Keratinocyte (primary cell): ENCODE measurements around the gene CFAP68. TPM values are rescaled to one million over a fixed set of nuclear protein-coding genes. Genes with fewer than 3 reads are reported as not detected.

Source experiments
- DNase-seq: peaks from one replicate; pipeline ENCODE4 v3.0.0-alpha.2; 2011; ENCODE audit warnings: low read depth, missing footprints, low spot score
- FAIRE-seq: peaks from 2 replicates; lab custom pipeline; 2011; peaks lifted over from hg19 to GRCh38; lab: Jason Lieb, UNC
- H2AFZ ChIP-seq: 2 replicates; pipeline ENCODE4 v1.6.0; 2012; ENCODE audit warnings: low read length, control low read depth, inconsistent platforms; ENCODE audit not compliant: control insufficient read depth
- H3K27ac ChIP-seq: 2 replicates; pipeline ENCODE4 v1.5.1; 2011; ENCODE audit warnings: low read length; ENCODE audit not compliant: control insufficient read depth, insufficient read depth
- H3K27me3 ChIP-seq: 3 replicates; pipeline ENCODE4 v1.6.0; 2011; ENCODE audit warnings: low read length; ENCODE audit not compliant: control insufficient read depth, insufficient read depth; ENCODE audit errors: extremely low read depth
- H3K36me3 ChIP-seq, 2 experiments: 2 replicates in 1 of 2; 3 replicates in 1 of 2; pipeline ENCODE4 v1.5.1; 2011; ENCODE audit warnings: low read length in 2 of 2, mild to moderate bottlenecking in 1 of 2; ENCODE audit not compliant: control insufficient read depth in 2 of 2, insufficient read depth in 2 of 2; ENCODE audit errors: extremely low read depth in 1 of 2
- H3K4me1 ChIP-seq: 3 replicates; pipeline ENCODE4 v1.5.1; 2011; ENCODE audit warnings: low read length; ENCODE audit not compliant: control insufficient read depth, insufficient read depth; ENCODE audit errors: extremely low read depth
- H3K4me2 ChIP-seq: 3 replicates; pipeline ENCODE4 v1.6.0; 2011; ENCODE audit warnings: low read depth, low read length; ENCODE audit not compliant: control insufficient read depth, insufficient read depth; ENCODE audit errors: extremely low read depth
- H3K4me3 ChIP-seq, 3 experiments: fragments of 200-600 bp in 1 of 3; sonication (generic) in 1 of 3; 2 replicates in 2 of 3; 3 replicates in 1 of 3; pipeline ENCODE4 v1.5.1; 2011 to 2016; ENCODE audit warnings: low read length in 3 of 3, mild to moderate bottlenecking in 3 of 3, control low read depth in 2 of 3, inconsistent platforms in 1 of 3, low read depth in 1 of 3, mixed read lengths in 1 of 3, mixed run types in 1 of 3, moderate library complexity in 1 of 3; ENCODE audit not compliant: control insufficient read depth in 2 of 3, insufficient read depth in 2 of 3; ENCODE audit errors: extremely low read depth in 1 of 3
- H3K79me2 ChIP-seq: 2 replicates; pipeline ENCODE4 v1.6.0; 2012; ENCODE audit warnings: low read length; ENCODE audit not compliant: control insufficient read depth, insufficient read depth
- H3K9ac ChIP-seq: 3 replicates; pipeline ENCODE4 v1.6.0; 2011; ENCODE audit warnings: low read length; ENCODE audit not compliant: control insufficient read depth, insufficient read depth; ENCODE audit errors: extremely low read depth
- H3K9me1 ChIP-seq: 3 replicates; pipeline ENCODE4 v1.6.0; 2011; ENCODE audit warnings: low read length; ENCODE audit not compliant: control insufficient read depth, insufficient read depth; ENCODE audit errors: extremely low read depth
- H3K9me3 ChIP-seq: 2 replicates; pipeline ENCODE4 v1.5.1; 2012; ENCODE audit warnings: low read depth, low read length; ENCODE audit not compliant: control insufficient read depth
- H4K20me1 ChIP-seq: 3 replicates; pipeline ENCODE4 v1.6.0; 2011; ENCODE audit warnings: low read length; ENCODE audit not compliant: control insufficient read depth, insufficient read depth; ENCODE audit errors: extremely low read depth
- CTCF ChIP-seq, 3 experiments: IDR thresholded peaks in 1 of 3; conservative IDR thresholded peaks in 1 of 3; optimal IDR thresholded peaks in 1 of 3; 2 replicates in 2 of 3; 3 replicates in 1 of 3; pipeline versions ENCODE3 to v1.5.1; 2011; ENCODE audit warnings: low read length in 3 of 3, mild to moderate bottlenecking in 3 of 3, moderate library complexity in 2 of 3, control low read depth in 1 of 3, inconsistent platforms in 1 of 3; ENCODE audit not compliant: insufficient read depth in 2 of 3; ENCODE audit errors: extremely low read depth in 1 of 3
- EZH2 ChIP-seq: IDR thresholded peaks from one replicate; pipeline ENCODE4 v1.6.1; 2012; ENCODE audit warnings: inconsistent platforms, mild to moderate bottlenecking, low read length, moderate library complexity
- dilution Hi-C: fragments of 300-500 bp; cut with MboI; formaldehyde crosslinking; loops from one replicate; pipeline ENCODE4 v1.7.0; 2020; ENCODE audit warnings: low sequenced_read_pairs; ENCODE audit not compliant: extremely low pct_ligation_motif_present
- polyA plus RNA-seq, 5 experiments: library from polyadenylated mRNA; depleted of rRNA in 3 of 5; stranded (reverse) in 3 of 5; stranded (forward) in 1 of 5; unstranded in 1 of 5; fragments of >200 nt; gene quantifications; 1 replicate in 1 of 5; 2 replicates in 3 of 5; 3 replicates in 1 of 5; pipeline versions ENCODE4 v1.2.1 to v1.2.3, GENCODE V29; 2011 to 2012; ENCODE audit warnings: missing spikeins in 2 of 5, low read depth in 1 of 5, low replicate concordance in 1 of 5

CFAP68 gene
- polyA plus RNA-seq, 1 donor (not counting 4 experiments of a cell fraction or from before 2014, with no cell fraction given): 63.8 TPM

GRCh38 chr11:111837366-111837891, 41.9 kb upstream of the CFAP68 start:
- no peaks in the 10 kb centered on the region for H4K20me1 ChIP-seq
- no peaks in the 10 kb centered on the region for H3K9me1 ChIP-seq
- H3K79me2 ChIP-seq: no peaks in the 10 kb centered on the region
- dilution Hi-C loops: no loop called here
- no peaks in the 10 kb centered on the region for H3K27me3 ChIP-seq
- H3K9me3 ChIP-seq: no peaks in the 10 kb centered on the region
- FAIRE-seq: no peak
- H3K27ac ChIP-seq: no peak overlapping the region
- H3K9ac ChIP-seq: no peak overlapping the region
- no peak overlapping the region for H3K4me2 ChIP-seq
- no peaks in the 10 kb centered on the region for H3K4me1 ChIP-seq
- no peak overlapping the region for H2AFZ ChIP-seq
- TF ChIP-seq EZH2 (no peak), CTCF (optimal IDR thresholded peaks at IDR 0.05 in 1 of 3, IDR thresholded peaks at IDR 0.05 in 1 of 3, conservative IDR thresholded peaks at IDR 0.05 in 1 of 3; ENCODE audit: extremely low read depth in 1 of 3, insufficient read depth in 2 of 3, low read length in 3 of 3) (no peak)
- no peak overlapping the region for H3K4me3 ChIP-seq
- H3K36me3 ChIP-seq: peaks cover 8 to 10% of the 10 kb centered on the region in 2 experiments
- DNase-seq: no peak

GRCh38 chr11:111838054-111838453, 41.3 kb upstream of the CFAP68 start:
- Histone ChIP-seq H3K4me2 (no peak overlapping the region), H4K20me1 (no peaks in the 10 kb centered on the region), H3K9ac (no peak overlapping the region), H2AFZ (no peak overlapping the region), H3K79me2 (no peaks in the 10 kb centered on the region), H3K9me3 (no peaks in the 10 kb centered on the region), H3K4me1 (no peaks in the 10 kb centered on the region), H3K27ac (no peak overlapping the region), H3K36me3 (peaks cover 8 to 10% of the 10 kb centered on the region in 2 experiments), H3K27me3 (no peaks in the 10 kb centered on the region), H3K9me1 (no peaks in the 10 kb centered on the region), H3K4me3 (no peak overlapping the region)
- DNase-seq (no peak), FAIRE-seq (no peak)
- dilution Hi-C loops: no loop called here
- TF ChIP-seq CTCF (optimal IDR thresholded peaks at IDR 0.05 in 1 of 3, IDR thresholded peaks at IDR 0.05 in 1 of 3, conservative IDR thresholded peaks at IDR 0.05 in 1 of 3; ENCODE audit: extremely low read depth in 1 of 3, insufficient read depth in 2 of 3, low read length in 3 of 3) (no peak), EZH2 (no peak)
